ENCODE results near the gene TMEM131. TPM values are rescaled to one million over a fixed set of nuclear protein-coding genes. Genes with fewer than 3 reads are reported as not detected.

Gene TMEM131
- total RNA-seq, 2 experiments from 2014 or later: 17.4 to 32.3 TPM

- Histone ChIP-seq H4K20me1 (ENCODE audit: insufficient read depth, low read length) (no peaks in the 10 kb centered on the region), H3K4me1 (ENCODE audit: insufficient read depth, low read length, poor library complexity, severe bottlenecking) (no peaks in the 10 kb centered on the region), H3K9me3 (ENCODE audit: low read length) (no peaks in the 10 kb centered on the region), H3K79me2 (ENCODE audit: insufficient read depth, low read depth, low read length) (no peaks in the 10 kb centered on the region), H3K36me3 (ENCODE audit: insufficient read depth, low read length) (peaks cover under 1% of the 10 kb centered on the region), H3K4me2 (ENCODE audit: low read length) (no peak overlapping the region), H3K9me2 (ENCODE audit: insufficient read depth, low read length) (no peaks in the 10 kb centered on the region), H3K27ac (ENCODE audit: low read depth, low read length, poor library complexity, severe bottlenecking) (no peak overlapping the region), H3K4me3 (ENCODE audit: low read depth, low read length, poor library complexity, severe bottlenecking) (no peak overlapping the region), H2AFZ (ENCODE audit: low read length) (no peak overlapping the region)
- TF ChIP-seq EZH2phosphoT487 (IDR thresholded peaks at IDR 0.05; ENCODE audit: borderline replicate concordance, low read depth, low read length) (no peak), CTCF (conservative IDR thresholded peaks at IDR 0.05; ENCODE audit: low read length) (no peak)
- BruUV-seq (replicated peaks): no TSS peak
- DNase-seq (ENCODE audit: low spot score): no peak
- POLR2A ChIA-PET: interaction anchor here (1.2 kb wide), 1 partner anchor 36 kb away, joined by 3 read pairs; no protein-coding TSS in a partner anchor
- CTCF ChIA-PET (ENCODE audit: unreplicated experiment): no interaction called here
- intact Hi-C loops (cut with micrococcal nuclease; ENCODE audit: unreplicated experiment): no loop called here
Observed at GRCh38 chr2:97845818-97846217, 149.9 kb downstream of the TMEM131 start.

- intact Hi-C loops (cut with micrococcal nuclease; ENCODE audit: unreplicated experiment): no loop called here
- no peak overlapping the region for H3K4me2 ChIP-seq (ENCODE audit: low read length)
- no TSS peak for BruUV-seq (replicated peaks)
- H3K36me3 ChIP-seq (ENCODE audit: insufficient read depth, low read length): peaks cover 8% of the 10 kb centered on the region
- no peaks in the 10 kb centered on the region for H3K79me2 ChIP-seq (ENCODE audit: insufficient read depth, low read depth, low read length)
- no peak overlapping the region for H3K27ac ChIP-seq (ENCODE audit: low read depth, low read length, poor library complexity, severe bottlenecking)
- no peak overlapping the region for H2AFZ ChIP-seq (ENCODE audit: low read length)
- H4K20me1 ChIP-seq (ENCODE audit: insufficient read depth, low read length): no peaks in the 10 kb centered on the region
- no peaks in the 10 kb centered on the region for H3K9me3 ChIP-seq (ENCODE audit: low read length)
- CTCF ChIA-PET (ENCODE audit: unreplicated experiment): no interaction called here
- no peak overlapping the region for H3K4me3 ChIP-seq (ENCODE audit: low read depth, low read length, poor library complexity, severe bottlenecking)
- TF ChIP-seq EZH2phosphoT487 (IDR thresholded peaks at IDR 0.05; ENCODE audit: borderline replicate concordance, low read depth, low read length) (no peak), CTCF (conservative IDR thresholded peaks at IDR 0.05; ENCODE audit: low read length) (no peak)
- POLR2A ChIA-PET: no interaction called here
- no peaks in the 10 kb centered on the region for H3K9me2 ChIP-seq (ENCODE audit: insufficient read depth, low read length)
- no peak for DNase-seq (ENCODE audit: low spot score)
- H3K4me1 ChIP-seq (ENCODE audit: insufficient read depth, low read length, poor library complexity, severe bottlenecking): no peaks in the 10 kb centered on the region
Observed at GRCh38 chr2:97845133-97845532, 150.6 kb downstream of the TMEM131 start.

GRCh38 chr2:97844311-97844859 lies 151.4 kb downstream of the TMEM131 start:
- H3K79me2 ChIP-seq (ENCODE audit: insufficient read depth, low read depth, low read length): no peaks in the 10 kb centered on the region
- no peak for DNase-seq (ENCODE audit: low spot score)
- CTCF ChIA-PET (ENCODE audit: unreplicated experiment): interaction anchor here (0.5 kb wide), 1 partner anchor 318 kb away, joined by 5 read pairs; no protein-coding TSS in a partner anchor
- H3K4me2 ChIP-seq (ENCODE audit: low read length): no peak overlapping the region
- no peak for TF ChIP-seq CTCF (conservative IDR thresholded peaks at IDR 0.05; ENCODE audit: low read length)
- TF ChIP-seq EZH2phosphoT487 (IDR thresholded peaks at IDR 0.05; ENCODE audit: borderline replicate concordance, low read depth, low read length): no peak
- POLR2A ChIA-PET: interaction anchor here (1.0 kb wide), 1 partner anchor 10 kb away, joined by 3 read pairs; no protein-coding TSS in a partner anchor
- BruUV-seq (replicated peaks): no TSS peak
- intact Hi-C loops (cut with micrococcal nuclease; ENCODE audit: unreplicated experiment): no loop called here
- H3K4me1 ChIP-seq (ENCODE audit: insufficient read depth, low read length, poor library complexity, severe bottlenecking): no peaks in the 10 kb centered on the region
- no peak overlapping the region for H2AFZ ChIP-seq (ENCODE audit: low read length)
- H3K27ac ChIP-seq (ENCODE audit: low read depth, low read length, poor library complexity, severe bottlenecking): no peak overlapping the region
- no peaks in the 10 kb centered on the region for H3K9me3 ChIP-seq (ENCODE audit: low read length)
- no peak overlapping the region for H3K4me3 ChIP-seq (ENCODE audit: low read depth, low read length, poor library complexity, severe bottlenecking)
- no peaks in the 10 kb centered on the region for H4K20me1 ChIP-seq (ENCODE audit: insufficient read depth, low read length)
- peaks cover 15% of the 10 kb centered on the region for H3K36me3 ChIP-seq (ENCODE audit: insufficient read depth, low read length)
- no peaks in the 10 kb centered on the region for H3K9me2 ChIP-seq (ENCODE audit: insufficient read depth, low read length)
